T-helper 1 cell treated with Interleukin-12 subunit alpha and Interleukin-12 subunit beta and Interleukin-4 antibody, amounts not matched to agents 30 μg/mL and 1 μg/mL, for 36 hours (primary cell): ENCODE results near the gene EMC1.
A peak's percentile ranks its signal among the peaks of the same experiment; 100 is the strongest.
"Not testable (repeated sequence)": the region's sequence is repeated elsewhere in the genome, so short reads cannot be mapped to it uniquely, and the experiment has no call there.

Experiments
- H3K27ac Mint-ChIP-seq: one replicate; pipeline ENCODE4 v1.8.0; 2021; ENCODE audit warnings: mild to moderate bottlenecking, mixed read lengths
- H3K27me3 Mint-ChIP-seq: one replicate; pipeline ENCODE4 v1.8.0; 2021; ENCODE audit warnings: low read depth, mixed read lengths
- H3K36me3 Mint-ChIP-seq: one replicate; pipeline ENCODE4 v1.8.0; 2021; ENCODE audit warnings: low read depth, mixed read lengths
- H3K4me1 Mint-ChIP-seq: one replicate; pipeline ENCODE4 v1.8.0; 2021; ENCODE audit warnings: low read depth, mixed read lengths
- H3K4me3 Mint-ChIP-seq: one replicate; pipeline ENCODE4 v1.8.0; 2021; ENCODE audit warnings: mild to moderate bottlenecking, moderate library complexity, mixed read lengths
- H3K9me3 Mint-ChIP-seq: one replicate; pipeline ENCODE4 v1.8.0; 2021; ENCODE audit warnings: mixed read lengths

Gene EMC1

DNA sequence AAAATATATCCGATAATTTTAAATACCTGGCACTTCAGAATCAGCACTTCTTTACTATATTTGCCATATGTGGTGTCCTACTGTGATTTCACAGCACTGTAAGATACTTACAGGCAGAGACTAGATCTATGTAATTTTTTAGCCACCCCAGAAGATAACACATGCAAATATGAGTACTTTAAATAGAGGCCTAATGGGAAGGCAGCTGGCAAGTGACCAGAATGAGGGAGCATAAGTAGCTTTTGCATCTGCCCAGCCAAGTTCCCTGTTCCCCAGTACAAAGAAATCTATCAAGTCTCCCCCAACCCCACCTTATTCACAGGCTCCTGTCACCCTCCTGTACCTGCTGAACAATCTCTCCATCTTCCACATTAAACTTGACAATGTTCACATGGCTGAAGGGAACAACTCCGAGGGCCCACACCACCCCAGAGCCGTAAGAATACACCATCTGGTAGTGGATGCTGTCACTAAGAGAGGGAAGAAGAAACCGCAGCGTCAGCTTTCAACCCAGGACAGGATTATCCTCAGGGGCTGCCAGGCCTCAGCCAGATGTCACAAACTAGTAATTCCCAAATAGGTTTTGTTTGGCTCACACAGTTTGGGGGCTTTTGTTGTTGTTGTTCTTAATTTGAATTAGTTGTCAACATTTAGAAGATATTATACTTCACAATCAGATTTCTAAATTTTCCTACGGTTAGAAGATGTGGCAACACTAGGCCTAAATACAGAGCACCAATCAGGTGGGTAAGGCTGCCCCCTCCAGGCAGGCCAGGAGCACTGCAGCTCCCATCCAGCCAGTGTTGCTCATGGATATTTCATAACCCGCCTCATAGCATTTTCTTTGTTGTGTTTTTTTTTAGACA lies 10.4 kb downstream of the EMC1 start:
- peaks cover 45% of the 10 kb centered on the region for H3K36me3 Mint-ChIP-seq
- H3K4me1 Mint-ChIP-seq = no peaks in the 10 kb centered on the region
- no peaks in the 10 kb centered on the region for H3K27me3 Mint-ChIP-seq
- H3K9me3 Mint-ChIP-seq = no peaks in the 10 kb centered on the region
- no peak overlapping the region for H3K27ac Mint-ChIP-seq
- H3K4me3 Mint-ChIP-seq = no peak overlapping the region

DNA sequence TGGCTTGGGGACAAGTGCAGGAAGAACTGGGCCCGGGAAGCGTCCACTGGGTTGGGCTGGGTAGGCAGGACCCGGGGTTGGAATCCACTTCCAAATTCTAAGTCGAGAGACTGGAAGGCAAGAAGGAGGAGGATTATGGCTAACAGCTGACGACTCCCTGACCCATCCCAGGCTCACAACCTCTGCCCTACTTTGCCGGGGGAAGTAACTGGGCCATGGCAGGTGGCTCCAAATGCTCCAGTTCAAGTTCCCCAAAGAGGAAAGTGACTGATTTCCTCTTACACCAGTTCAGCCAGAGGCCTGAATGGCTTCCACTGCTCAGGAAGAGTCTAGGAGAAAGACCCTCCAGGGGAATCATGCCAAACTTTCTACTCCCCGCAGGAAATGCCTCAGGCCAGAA lies 11.4 kb downstream of the EMC1 start:
- peaks cover 44% of the 10 kb centered on the region for H3K36me3 Mint-ChIP-seq
- H3K27ac Mint-ChIP-seq = no peak overlapping the region

DNA sequence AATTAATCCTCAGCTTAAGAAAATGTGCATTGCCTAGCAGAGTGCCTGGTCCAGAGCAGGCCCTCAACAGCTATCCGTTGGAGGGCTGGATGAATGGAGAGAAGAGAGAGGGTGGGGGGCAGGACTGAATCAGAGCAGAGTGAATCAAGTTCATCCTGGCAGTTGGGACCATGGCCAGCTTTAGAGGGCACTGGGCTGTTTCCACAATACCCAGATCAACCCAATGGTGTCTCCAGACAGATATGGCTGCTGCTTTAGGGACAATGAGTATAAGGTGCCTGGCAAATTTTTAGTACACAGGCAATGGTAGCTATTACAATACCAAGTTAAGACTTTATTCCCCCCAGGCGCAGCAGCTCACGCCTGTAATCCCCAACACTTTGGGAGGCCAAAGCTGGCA lies 17.1 kb downstream of the EMC1 start:
- peaks cover 25% of the 10 kb centered on the region for H3K36me3 Mint-ChIP-seq
- H3K4me1 Mint-ChIP-seq = no peaks in the 10 kb centered on the region
- no peak overlapping the region for H3K27ac Mint-ChIP-seq

More for the DNA sequence above, 11.4 kb downstream of the EMC1 start:
- Mint-ChIP-seq H3K4me1 (no peaks in the 10 kb centered on the region), H3K27me3 (no peaks in the 10 kb centered on the region), H3K9me3 (no peaks in the 10 kb centered on the region), H3K4me3 (no peak overlapping the region)

DNA sequence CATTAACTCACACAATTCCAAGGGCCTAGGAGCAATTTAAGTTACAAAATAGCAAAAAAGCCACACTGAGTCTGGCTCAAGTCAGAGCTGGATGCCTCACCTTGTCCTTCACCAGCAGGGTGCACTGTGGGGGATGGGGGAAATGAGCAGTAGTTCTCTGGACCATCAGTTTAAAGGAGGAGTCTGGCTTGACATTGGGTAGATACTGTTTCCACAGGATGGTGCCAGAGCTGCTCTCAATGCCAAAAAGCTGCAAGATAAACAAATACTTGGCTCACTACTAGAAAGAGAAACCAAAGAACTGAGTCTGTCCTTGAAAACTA lies 18.8 kb downstream of the EMC1 start:
- H3K9me3 Mint-ChIP-seq = no peaks in the 10 kb centered on the region
- peaks cover 20% of the 10 kb centered on the region for H3K36me3 Mint-ChIP-seq
- no peak overlapping the region for H3K4me3 Mint-ChIP-seq
- no peaks in the 10 kb centered on the region for H3K27me3 Mint-ChIP-seq
- no peaks in the 10 kb centered on the region for H3K4me1 Mint-ChIP-seq
- H3K27ac Mint-ChIP-seq = no peak overlapping the region

More for the DNA sequence above, 17.1 kb downstream of the EMC1 start:
- no peaks in the 10 kb centered on the region for H3K27me3 Mint-ChIP-seq
- H3K4me3 Mint-ChIP-seq = no peak overlapping the region
- no peaks in the 10 kb centered on the region for H3K9me3 Mint-ChIP-seq

DNA sequence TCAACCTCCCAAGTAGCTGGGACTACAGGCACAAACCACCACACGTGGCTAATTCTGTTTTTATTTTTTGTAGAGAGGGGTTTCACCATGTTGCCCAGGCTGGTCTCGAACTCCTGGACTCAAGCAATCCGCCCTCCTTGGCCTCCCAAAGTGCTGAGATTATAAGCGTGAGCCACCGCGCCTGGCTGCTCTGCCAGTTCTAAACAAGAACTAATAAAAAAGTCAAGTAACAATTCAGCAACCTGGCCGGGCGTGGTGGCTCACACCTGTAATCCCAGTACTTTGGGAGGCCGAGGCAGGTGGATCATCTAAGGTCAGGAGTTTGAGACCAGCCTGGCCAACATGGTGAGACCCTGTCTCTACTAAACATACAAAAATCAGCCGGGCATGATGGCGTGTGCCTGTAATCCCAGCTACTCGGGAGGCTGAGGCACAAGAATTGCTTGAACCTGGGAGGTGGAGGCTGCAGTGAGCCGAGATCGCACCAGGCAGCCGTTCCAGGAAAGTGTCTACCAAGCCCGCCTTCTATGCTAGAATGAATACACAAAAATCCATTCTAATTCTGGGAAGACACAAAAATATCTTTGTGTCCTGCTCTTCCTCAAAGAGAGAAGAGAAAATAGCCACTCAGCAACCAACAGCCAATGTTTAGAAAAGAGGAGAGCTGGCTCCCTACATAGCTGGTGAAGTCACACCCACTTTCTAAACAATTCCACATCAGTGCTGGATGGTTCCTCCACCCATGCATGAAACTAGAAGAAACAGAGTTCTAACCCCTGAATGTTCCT lies 19.4 kb downstream of the EMC1 start:
- H3K4me1 Mint-ChIP-seq, H3K27ac Mint-ChIP-seq: not testable (repeated sequence)

DNA sequence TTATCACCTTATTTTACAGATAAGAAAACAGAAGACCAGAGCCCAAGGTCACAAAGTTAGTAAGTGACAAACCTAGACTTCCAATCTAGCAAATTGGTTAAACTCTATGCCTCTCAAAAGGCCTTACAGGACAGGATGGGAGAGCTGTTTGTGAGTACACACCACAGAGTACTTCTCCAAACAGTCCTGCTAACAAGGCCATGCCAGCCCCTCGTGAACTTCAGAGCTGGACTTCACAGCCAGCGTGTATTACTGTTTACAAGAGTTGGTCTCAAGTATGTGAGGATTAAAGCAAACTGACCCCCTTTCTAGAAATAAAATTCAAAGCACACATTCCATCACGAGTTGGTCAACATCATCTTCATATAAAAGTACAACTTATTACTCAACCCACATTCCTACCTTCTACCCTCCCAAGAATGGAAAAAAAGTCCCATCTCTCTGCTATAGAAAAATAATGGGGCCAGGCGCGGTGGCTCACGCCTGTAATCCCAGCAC lies 21.4 kb downstream of the EMC1 start:
- Mint-ChIP-seq H3K4me3 (no peak overlapping the region), H3K9me3 (no peaks in the 10 kb centered on the region), H3K27me3 (no peaks in the 10 kb centered on the region), H3K4me1 (peaks cover 2% of the 10 kb centered on the region), H3K36me3 (peaks cover 28% of the 10 kb centered on the region), H3K27ac (no peak overlapping the region)

More for the DNA sequence above, 19.4 kb downstream of the EMC1 start:
- peaks cover 21% of the 10 kb centered on the region for H3K36me3 Mint-ChIP-seq
- not testable (repeated sequence) for H3K4me3 Mint-ChIP-seq, H3K9me3 Mint-ChIP-seq, H3K27me3 Mint-ChIP-seq

DNA sequence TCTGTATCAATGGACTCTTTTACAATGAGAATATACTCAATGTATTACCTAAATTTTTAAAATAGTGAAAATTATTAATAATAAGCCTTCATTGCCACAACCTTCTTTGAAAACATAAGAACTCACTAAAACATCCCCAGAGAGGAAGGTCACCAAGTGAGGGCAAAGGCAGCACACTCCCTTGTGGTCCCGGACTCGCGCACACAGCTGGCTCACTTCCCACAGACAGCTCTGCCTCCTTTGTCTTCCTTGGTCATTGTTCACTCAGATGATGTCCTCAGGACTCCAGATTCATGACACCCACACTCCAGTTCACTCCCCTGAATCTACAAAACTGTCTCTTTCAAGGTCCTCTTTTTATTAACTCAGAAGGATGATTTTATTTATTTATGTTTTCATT lies 22.1 kb downstream of the EMC1 start:
- no peaks in the 10 kb centered on the region for H3K27me3 Mint-ChIP-seq
- no peak overlapping the region for H3K4me3 Mint-ChIP-seq
- peaks cover 34% of the 10 kb centered on the region for H3K36me3 Mint-ChIP-seq
- H3K27ac Mint-ChIP-seq = no peak overlapping the region
- H3K9me3 Mint-ChIP-seq = no peaks in the 10 kb centered on the region
- peaks cover 2% of the 10 kb centered on the region for H3K4me1 Mint-ChIP-seq

DNA sequence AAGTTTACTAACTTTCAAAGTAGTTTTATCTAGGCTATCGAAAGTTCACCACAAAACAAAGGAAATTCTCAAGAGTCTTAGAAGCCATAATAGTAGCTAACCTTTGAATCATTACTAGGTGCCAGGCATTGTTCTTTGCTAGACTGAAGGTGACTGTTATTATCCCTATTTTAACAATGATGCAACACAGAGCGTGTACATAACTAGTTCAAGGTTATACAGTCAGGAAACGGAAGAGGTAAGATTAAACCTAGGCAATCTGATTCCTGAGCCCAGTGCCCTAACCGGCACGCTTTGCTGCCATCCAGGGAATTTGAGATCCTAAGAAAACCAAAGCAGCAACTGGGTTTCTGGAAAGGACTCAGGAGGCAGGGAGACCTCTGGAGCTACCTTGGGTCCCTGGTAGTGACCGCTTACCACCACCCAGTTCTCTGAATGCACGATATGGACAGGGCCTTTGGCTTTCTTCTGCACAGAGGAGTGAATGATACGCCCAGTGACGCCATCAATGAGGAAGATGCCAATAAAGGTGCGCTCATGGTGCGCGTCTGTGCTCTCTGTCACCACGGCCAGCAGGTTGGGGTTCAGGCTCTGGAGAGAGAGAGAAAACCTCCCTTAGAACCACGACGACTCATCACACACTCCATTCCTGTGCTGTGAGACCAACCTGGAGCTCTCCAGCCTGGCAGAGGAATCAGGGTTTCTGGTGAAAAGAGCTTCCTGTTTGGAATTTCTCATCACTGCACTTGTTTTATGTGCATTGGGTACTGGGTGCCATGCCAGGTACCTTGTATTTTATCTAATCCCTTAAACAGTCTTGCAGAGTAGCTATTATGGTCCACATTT lies 28.1 kb downstream of the EMC1 start:
- H3K36me3 Mint-ChIP-seq = peaks cover 50% of the 10 kb centered on the region
- no peak overlapping the region for H3K27ac Mint-ChIP-seq
- no peaks in the 10 kb centered on the region for H3K9me3 Mint-ChIP-seq

DNA sequence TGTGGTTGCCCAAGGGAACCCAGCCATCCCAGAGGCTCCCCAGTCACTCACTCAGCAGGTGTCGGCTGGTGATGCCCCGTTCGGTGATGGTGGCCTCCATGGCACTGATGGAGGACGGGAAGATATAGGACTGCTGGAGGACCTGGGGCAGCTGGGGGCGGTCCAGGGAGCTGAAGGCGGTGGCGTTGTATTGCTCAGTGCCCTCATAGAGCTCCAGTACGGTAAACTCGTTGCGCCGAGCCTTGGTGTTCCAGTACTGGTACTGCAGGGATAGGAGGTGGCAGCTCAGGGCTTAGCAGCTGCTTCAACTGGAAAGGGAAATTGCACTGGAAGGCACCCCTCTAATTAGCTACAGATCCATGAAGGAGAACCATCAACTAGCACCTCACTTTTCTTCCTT lies 28.8 kb downstream of the EMC1 start:
- no peaks in the 10 kb centered on the region for H3K9me3 Mint-ChIP-seq
- H3K4me3 Mint-ChIP-seq = no peak overlapping the region
- H3K36me3 Mint-ChIP-seq = peaks cover 52% of the 10 kb centered on the region
- H3K27me3 Mint-ChIP-seq = no peaks in the 10 kb centered on the region
- H3K4me1 Mint-ChIP-seq = peaks cover 14% of the 10 kb centered on the region
- no peak overlapping the region for H3K27ac Mint-ChIP-seq

More for the DNA sequence above, 28.1 kb downstream of the EMC1 start:
- no peaks in the 10 kb centered on the region for H3K27me3 Mint-ChIP-seq
- H3K4me1 Mint-ChIP-seq = peaks cover 14% of the 10 kb centered on the region
- no peak overlapping the region for H3K4me3 Mint-ChIP-seq

DNA sequence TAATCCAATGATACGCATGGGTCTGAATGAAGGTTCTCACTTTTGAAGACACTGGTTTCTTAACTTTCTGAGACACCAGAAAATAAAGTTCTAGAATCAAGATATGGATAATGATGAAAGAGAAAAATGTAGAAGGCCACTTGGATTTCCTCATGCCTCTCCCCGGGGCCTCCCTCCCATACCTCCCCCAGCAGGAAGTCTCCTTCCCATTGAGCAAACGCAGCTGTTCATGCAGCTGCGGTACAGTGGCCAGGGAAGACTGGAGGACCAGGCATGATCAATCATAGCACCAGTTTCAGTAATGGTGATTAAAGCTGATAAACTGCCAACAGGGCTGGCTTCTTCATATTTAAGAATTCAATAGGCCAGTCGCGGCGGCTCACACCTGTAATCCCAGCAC lies 30.3 kb downstream of the EMC1 start:
- peaks cover 42% of the 10 kb centered on the region for H3K36me3 Mint-ChIP-seq
- no peak overlapping the region for H3K27ac Mint-ChIP-seq
- peaks cover 12% of the 10 kb centered on the region for H3K4me1 Mint-ChIP-seq
- no peaks in the 10 kb centered on the region for H3K27me3 Mint-ChIP-seq
- no peak overlapping the region for H3K4me3 Mint-ChIP-seq
- no peaks in the 10 kb centered on the region for H3K9me3 Mint-ChIP-seq

DNA sequence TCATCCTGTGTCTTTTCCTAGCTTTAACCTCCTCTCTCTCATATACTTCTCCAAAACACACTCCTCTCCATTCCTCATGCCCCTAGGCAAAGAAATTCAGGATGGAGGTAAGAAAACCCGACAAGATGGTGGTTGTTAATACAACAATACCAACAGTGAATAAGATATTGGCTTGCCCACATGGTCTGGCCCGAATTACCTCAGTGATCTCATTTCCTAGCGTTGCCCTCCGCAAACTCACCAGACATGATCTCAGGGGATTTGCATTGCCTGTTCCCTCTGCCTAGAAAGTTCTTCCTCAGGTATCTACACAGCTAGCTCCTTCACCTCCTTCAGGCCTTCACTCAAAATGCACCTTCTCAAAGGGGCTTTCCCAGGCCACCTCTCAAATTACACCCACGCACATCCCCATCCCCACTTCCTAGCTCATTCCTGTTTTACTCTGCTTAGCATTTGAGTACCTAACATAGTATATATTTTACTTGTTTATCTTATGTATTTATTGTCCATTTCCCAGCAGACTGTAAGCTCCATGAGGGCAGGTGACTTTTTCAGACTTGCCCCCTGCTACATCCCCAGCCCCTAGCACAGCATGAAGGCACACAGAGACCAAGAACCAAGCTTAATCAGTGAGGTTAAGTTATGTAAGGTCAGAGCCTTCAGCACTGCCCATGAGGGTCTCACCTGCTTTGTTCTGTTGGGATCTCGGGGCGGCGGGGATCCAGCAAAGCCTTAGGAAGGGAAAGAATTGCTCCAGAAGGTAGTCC lies 31.1 kb downstream of the EMC1 start:
- Mint-ChIP-seq H3K36me3 (peaks cover 39% of the 10 kb centered on the region), H3K27ac (peak overlapping the region; percentile 8), H3K9me3 (no peaks in the 10 kb centered on the region), H3K4me3 (no peak overlapping the region), H3K27me3 (no peaks in the 10 kb centered on the region), H3K4me1 (peaks cover 13% of the 10 kb centered on the region)

DNA sequence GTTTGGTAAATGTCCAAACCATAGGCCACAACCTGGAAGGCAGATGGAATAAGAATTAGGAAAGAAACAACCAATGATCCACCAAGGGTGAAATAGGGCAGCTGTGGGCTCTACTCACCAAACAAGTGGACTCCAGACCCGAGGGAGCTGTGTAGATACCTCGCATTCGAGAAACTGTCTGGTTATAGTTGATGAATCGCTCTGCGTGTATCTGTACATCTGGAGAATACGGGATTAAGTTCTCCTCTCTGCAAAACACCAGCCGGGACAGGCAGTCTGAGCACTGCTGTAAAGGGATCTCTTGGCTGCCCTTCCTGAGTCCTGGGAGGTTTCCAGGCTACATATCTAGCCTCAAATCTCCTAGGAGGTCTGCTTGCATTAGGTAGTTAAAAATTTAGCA lies 31.9 kb downstream of the EMC1 start:
- Mint-ChIP-seq H3K4me1 (peaks cover 16% of the 10 kb centered on the region), H3K4me3 (no peak overlapping the region), H3K27me3 (no peaks in the 10 kb centered on the region), H3K36me3 (peaks cover 36% of the 10 kb centered on the region), H3K27ac (no peak overlapping the region), H3K9me3 (no peaks in the 10 kb centered on the region)

DNA sequence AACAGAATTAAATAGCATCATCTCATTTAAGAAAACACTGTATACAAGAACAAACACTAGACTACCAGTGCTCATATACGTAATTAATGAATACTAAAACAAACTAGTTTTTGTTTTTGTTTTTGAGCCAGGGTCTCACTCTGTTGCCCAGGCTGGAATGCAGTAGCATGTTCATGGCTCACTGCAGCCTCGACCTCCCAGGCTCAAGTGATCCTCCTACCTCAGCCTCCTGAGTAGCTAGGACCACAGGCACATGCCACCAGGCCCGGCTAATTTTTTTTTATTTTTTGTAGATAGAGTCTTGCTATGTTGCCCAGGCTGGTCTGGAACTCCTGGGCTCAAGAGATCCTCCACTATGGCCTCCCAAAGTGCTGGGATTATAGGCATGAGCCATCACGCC lies 34.7 kb downstream of the EMC1 start:
- H3K4me3 Mint-ChIP-seq, H3K27ac Mint-ChIP-seq, H3K27me3 Mint-ChIP-seq, H3K9me3 Mint-ChIP-seq: not testable (repeated sequence)
- Mint-ChIP-seq H3K4me1 (peaks cover 32% of the 10 kb centered on the region), H3K36me3 (peaks cover 36% of the 10 kb centered on the region)

DNA sequence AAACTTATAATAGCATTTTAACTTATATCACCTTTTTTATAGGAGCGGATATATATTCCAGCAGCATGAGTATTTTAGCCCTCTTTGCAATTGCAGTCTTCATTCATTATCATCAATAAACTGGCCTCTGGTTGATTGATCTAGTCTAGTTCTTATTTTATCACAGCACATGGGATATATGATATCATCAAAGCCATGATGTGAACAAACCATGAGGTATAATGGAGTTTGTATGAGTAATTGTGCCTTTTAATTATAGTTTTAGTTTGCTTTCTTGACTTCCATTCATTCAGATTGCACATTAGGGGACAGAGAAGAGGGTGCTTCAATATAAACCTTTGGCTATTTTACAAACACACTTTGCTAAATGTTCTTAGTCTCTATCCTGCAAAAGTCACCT lies 37.7 kb downstream of the EMC1 start:
- no peaks in the 10 kb centered on the region for H3K27me3 Mint-ChIP-seq
- H3K36me3 Mint-ChIP-seq = peaks cover 22% of the 10 kb centered on the region
- H3K9me3 Mint-ChIP-seq = no peaks in the 10 kb centered on the region
- H3K4me1 Mint-ChIP-seq = peaks cover 38% of the 10 kb centered on the region
- no peak overlapping the region for H3K27ac Mint-ChIP-seq
- no peak overlapping the region for H3K4me3 Mint-ChIP-seq
